BLaER1 (cell line): ENCODE measurements around the gene FITM1.

ENCODE experiments used
- H3K27ac ChIP-seq: shearing (Covaris generic); formaldehyde crosslinking; 2 replicates; pipeline ENCODE4 v1.8.1; 2022
- H3K27me3 ChIP-seq: shearing (Covaris generic); formaldehyde crosslinking; 2 replicates; pipeline ENCODE4 v1.8.1; 2022
- H3K36me3 ChIP-seq: shearing (Covaris generic); formaldehyde crosslinking; 2 replicates; pipeline ENCODE4 v1.8.1; 2022
- H3K4me1 ChIP-seq: shearing (Covaris generic); formaldehyde crosslinking; 2 replicates; pipeline ENCODE4 v1.8.1; 2022
- H3K4me2 ChIP-seq: shearing (Covaris generic); formaldehyde crosslinking; 2 replicates; pipeline ENCODE4 v1.8.1; 2022
- H3K4me3 ChIP-seq: shearing (Covaris generic); formaldehyde crosslinking; 2 replicates; pipeline ENCODE4 v1.8.1; 2022
- H3K9ac ChIP-seq: shearing (Covaris generic); formaldehyde crosslinking; 2 replicates; pipeline ENCODE4 v1.8.1; 2022
- H3K9me3 ChIP-seq: shearing (Covaris generic); formaldehyde crosslinking; 2 replicates; pipeline ENCODE4 v1.8.1; 2022
- H4K20me1 ChIP-seq: shearing (Covaris generic); formaldehyde crosslinking; 2 replicates; pipeline ENCODE4 v1.8.1; 2022
- Cebpa-rat ChIP-seq: shearing (Covaris generic); IDR thresholded peaks from 2 replicates; pipeline ENCODE4 v1.8.1; 2022

FITM1 gene

DNA sequence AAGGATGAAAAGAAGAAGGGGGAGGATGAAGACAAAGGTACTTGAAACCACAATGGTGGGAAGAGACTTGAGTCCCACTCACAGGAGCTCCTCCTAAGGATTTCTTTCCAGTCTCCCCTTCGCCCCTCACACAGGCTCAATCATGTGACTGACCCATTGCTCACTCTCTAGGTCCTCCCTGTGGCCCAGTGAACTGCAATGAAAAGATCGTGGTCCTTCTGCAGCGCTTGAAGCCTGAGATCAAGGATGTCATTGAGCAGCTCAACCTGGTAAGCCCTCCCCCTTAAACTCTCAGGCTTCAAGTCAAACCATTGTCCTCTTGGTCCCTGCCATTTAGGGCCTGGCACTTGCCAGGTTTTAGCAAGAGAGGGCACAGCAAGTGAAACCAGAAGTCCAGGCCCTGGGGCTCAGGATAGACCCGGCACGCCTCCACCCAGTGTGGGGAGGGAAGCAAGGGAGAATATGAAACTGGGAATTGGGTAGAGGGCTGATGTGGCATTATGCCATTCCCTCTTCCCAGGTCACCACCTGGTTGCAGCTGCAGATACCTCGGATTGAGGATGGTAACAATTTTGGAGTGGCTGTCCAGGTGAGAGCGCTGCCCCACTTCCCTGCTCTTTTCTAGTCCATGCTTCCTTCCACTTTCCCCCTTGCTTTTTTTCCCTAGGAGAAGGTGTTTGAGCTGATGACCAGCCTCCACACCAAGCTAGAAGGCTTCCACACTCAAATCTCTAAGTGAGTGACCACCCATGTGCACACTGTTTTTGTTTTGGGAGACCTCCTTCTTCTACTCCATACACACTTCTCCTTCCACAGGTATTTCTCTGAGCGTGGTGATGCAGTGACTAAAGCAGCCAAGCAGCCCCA, 7.3 kb downstream of the FITM1 start:
- no peak overlapping the region for H3K27ac ChIP-seq
- TF ChIP-seq Cebpa-rat = no peak
- peaks cover 30% of the 10 kb centered on the region for H3K36me3 ChIP-seq
- H3K4me3 ChIP-seq = peak overlapping the region; percentile 100
- no peaks in the 10 kb centered on the region for H3K9me3 ChIP-seq
- peak overlapping the region; percentile 96 for H3K4me2 ChIP-seq
- H3K27me3 ChIP-seq = no peaks in the 10 kb centered on the region
- peaks cover 59% of the 10 kb centered on the region for H3K4me1 ChIP-seq
- H4K20me1 ChIP-seq = peaks cover 47% of the 10 kb centered on the region
- peak overlapping the region; percentile 96; the same call in 1 of the 2 replicates for H3K9ac ChIP-seq

DNA sequence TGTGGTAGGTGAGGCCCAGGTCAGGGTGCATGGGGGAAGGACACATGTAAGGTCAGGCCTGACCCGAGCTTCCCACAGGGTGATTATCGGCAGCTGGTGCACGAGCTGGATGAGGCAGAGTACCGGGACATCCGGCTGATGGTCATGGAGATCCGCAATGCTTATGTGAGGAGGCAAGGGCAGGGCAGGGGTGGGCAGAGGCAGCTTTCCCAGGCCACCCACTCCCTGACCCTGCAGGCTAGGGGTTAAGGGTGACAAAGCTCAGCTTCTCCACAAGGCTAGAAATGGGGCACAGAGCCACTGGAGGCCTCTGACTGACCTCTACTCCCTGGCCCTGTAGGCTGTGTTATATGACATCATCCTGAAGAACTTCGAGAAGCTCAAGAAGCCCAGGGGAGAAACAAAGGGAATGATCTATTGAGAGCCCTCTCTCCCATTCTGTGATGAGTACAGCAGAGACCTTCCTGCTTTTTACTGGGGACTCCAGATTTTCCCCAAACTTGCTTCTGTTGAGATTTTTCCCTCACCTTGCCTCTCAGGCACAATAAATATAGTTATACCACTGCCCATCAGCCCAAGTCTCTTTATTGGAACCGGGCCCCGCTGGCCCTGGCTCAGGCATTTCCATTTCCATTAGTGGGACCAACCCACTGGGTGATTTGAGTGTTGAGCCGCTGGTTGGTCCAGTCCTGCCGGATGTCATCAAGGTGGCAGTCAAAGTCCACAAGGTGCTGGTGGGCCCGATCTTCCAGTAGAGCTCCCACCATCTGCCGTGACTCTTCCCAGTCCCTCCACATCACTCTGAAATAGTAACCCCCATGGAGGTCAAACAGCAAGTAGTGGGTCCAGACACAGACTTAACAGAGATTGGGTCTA, 8.2 kb downstream of the FITM1 start:
- Histone ChIP-seq H3K4me2 (peak overlapping the region; percentile 96), H3K36me3 (peaks cover 39% of the 10 kb centered on the region), H3K9ac (no peak overlapping the region), H3K27ac (no peak overlapping the region), H3K9me3 (no peaks in the 10 kb centered on the region), H4K20me1 (peaks cover 47% of the 10 kb centered on the region), H3K27me3 (no peaks in the 10 kb centered on the region), H3K4me3 (no peak overlapping the region), H3K4me1 (peaks cover 68% of the 10 kb centered on the region)
- no peak for TF ChIP-seq Cebpa-rat

DNA sequence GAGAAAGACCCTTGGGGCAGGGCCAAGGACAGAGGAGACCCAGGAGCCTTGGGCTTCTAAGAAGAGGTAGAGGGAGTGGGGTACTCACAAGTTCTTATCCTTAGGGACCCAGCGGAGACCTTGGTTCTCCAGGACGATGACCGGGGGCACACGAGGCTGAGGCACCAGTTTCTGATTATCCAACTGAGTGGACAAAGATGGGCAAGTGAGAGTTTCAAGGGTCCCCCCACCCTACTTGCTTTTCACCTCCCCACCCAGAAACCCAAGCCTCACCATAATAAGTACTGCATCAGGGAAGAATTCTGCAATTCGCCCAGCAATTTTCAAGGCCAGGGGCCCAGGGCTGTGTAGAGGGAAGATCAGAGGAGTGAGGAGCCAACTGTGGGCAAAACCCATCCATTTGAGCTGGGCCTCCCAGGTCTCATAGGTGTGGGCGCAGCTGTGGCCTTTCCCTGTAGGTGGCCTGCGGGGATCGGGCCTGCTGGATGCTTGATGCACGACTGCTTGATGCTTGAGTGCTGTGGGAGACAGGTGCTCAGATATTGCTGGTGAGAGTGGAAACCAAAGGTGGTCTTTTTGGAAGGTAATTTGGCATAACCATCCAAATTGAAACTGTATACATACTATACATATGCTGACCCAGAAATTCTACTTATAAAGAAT, 8.9 kb downstream of the FITM1 start:
- H3K4me2 ChIP-seq = peak overlapping the region; percentile 96
- H3K4me3 ChIP-seq = peak overlapping the region; percentile 89
- H3K27ac ChIP-seq = no peak overlapping the region
- peaks cover 75% of the 10 kb centered on the region for H3K4me1 ChIP-seq
- peaks cover 47% of the 10 kb centered on the region for H3K36me3 ChIP-seq
- peaks cover 47% of the 10 kb centered on the region for H4K20me1 ChIP-seq
- H3K9ac ChIP-seq = no peak overlapping the region
- H3K27me3 ChIP-seq = no peaks in the 10 kb centered on the region
- TF ChIP-seq Cebpa-rat = no peak
- no peaks in the 10 kb centered on the region for H3K9me3 ChIP-seq

DNA sequence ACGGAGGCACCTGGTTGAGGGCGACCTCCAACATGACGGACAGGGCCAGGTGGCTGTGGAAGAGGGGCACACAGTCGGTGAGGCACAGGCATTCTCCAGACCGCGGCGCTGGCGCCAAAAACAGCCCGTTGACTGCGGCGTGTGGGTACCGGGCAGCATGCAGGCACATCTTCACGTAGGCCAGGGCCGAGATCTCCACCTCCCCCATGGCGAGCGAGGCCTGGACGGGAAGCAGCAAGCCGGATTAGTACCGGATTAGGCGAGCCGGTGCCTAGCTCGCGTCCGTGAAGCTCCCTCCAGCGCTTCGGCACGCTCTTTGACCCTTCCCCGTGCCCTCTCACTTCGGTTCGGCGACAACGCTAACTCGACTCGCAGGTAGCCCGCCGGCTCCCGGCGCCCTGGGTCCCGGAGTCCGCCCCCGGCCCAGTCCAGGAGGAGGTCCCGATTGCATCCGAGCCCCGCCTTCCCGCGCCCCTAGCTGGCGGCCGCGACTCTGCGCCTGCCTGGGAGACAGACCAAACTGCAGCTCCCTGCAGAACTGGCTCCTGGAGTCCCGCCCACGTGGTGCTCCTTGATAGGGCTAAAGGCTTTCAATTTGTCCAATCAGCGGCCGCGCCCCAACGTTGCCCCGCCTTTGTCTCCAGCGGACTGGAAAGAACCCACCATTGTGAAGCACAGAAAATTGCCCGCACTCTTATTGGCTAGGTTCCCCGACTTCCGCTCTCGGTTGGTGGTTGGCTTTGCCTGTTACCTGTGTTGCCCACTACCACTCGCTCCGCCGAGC, 10.8 kb downstream of the FITM1 start, which contains the start of gene EMC9:
Gene EMC9 (minus strand): TSS at position 495 of the 784 bp plus-strand sequence. CDS start 287 bp downstream, at position 208.
- TF ChIP-seq Cebpa-rat = no peak
- Histone ChIP-seq H3K4me1 (peaks cover 82% of the 10 kb centered on the region), H3K27me3 (no peaks in the 10 kb centered on the region), H3K27ac (peak within 1 kb of the TSS; percentile 90), H3K9me3 (no peaks in the 10 kb centered on the region), H4K20me1 (peaks cover 46% of the 10 kb centered on the region), H3K4me3 (peak within 1 kb of the TSS; percentile 89), H3K4me2 (peak within 1 kb of the TSS; percentile 96), H3K9ac (peak within 1 kb of the TSS; percentile 87), H3K36me3 (peaks cover 55% of the 10 kb centered on the region)

DNA sequence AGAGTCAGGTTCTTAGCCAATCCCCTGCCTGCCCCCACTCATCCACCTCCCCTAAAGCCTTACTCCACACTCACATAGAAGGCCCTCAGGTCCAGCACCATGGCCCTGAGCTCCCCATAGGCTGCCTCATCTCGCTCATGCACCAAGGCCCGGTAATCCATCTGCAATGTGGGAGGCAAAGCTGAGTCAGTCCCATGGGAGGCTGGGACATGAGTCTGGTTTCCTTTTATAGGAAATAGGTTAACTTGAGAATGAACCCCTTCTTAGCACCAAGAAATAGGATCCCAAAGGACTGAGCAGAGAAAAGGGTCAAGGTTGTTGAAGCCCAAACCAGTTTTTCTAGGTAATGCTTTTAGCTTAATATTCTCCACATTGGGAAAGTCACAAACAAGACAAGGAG, 13.1 kb downstream of the FITM1 start:
- Histone ChIP-seq H3K27me3 (no peaks in the 10 kb centered on the region), H3K27ac (no peak overlapping the region), H3K4me2 (peak overlapping the region; percentile 59), H3K4me1 (peaks cover 70% of the 10 kb centered on the region), H3K36me3 (peaks cover 41% of the 10 kb centered on the region), H3K4me3 (no peak overlapping the region), H4K20me1 (peaks cover 35% of the 10 kb centered on the region), H3K9me3 (no peaks in the 10 kb centered on the region), H3K9ac (peak overlapping the region; percentile 30; the same call in 1 of the 2 replicates)
- no peak for TF ChIP-seq Cebpa-rat

DNA sequence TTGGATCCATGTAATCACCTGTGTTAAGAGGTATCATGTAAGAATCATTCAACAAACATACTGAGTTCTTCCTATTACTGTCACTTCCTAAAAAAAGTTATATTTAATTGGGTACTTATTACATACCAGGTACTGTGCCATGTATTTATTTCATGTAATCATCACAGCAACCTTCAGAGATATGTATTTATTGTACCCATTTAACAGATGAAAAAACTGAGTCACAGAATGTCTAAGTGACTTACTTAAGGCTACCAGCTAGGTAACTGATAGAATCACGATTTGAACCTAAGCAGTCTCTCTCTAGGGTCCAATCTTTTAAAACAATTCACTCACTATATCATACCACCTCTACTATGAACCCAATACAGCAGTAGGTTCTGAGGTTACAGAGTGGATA, 14.0 kb downstream of the FITM1 start:
- Histone ChIP-seq H3K4me2 (peak overlapping the region; percentile 92), H3K27ac (no peak overlapping the region), H3K27me3 (no peaks in the 10 kb centered on the region), H3K4me3 (no peak overlapping the region), H4K20me1 (peaks cover 34% of the 10 kb centered on the region), H3K9ac (no peak overlapping the region), H3K4me1 (peaks cover 65% of the 10 kb centered on the region), H3K9me3 (no peaks in the 10 kb centered on the region), H3K36me3 (peaks cover 41% of the 10 kb centered on the region)
- no peak for TF ChIP-seq Cebpa-rat

DNA sequence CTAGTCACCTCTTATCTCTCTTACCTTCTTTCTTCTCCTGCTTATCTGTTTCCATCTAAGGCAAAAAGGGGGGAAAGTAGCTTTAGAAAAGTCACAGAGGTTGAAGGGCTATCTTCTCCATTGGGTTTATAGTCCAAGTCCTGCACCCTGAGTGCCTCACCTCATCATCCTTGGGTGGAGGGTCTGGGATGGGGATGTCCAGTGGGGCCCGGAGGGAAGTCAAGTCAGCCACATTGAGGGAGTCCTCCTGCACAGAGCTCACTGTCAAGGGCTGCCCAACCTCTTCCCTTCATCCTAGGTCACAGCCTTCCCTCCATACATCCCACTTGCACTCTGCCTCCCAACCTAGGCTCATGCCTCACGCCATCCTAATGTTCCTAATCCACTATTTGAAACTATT, 14.8 kb downstream of the FITM1 start:
- Histone ChIP-seq H3K36me3 (peaks cover 45% of the 10 kb centered on the region), H3K27me3 (no peaks in the 10 kb centered on the region), H3K27ac (no peak overlapping the region), H3K4me3 (peak overlapping the region; percentile 100), H3K9me3 (no peaks in the 10 kb centered on the region), H3K4me2 (peak overlapping the region; percentile 92), H3K4me1 (peaks cover 58% of the 10 kb centered on the region), H4K20me1 (peaks cover 26% of the 10 kb centered on the region), H3K9ac (peak overlapping the region; percentile 90; the same call in 1 of the 2 replicates)
- TF ChIP-seq Cebpa-rat = no peak

DNA sequence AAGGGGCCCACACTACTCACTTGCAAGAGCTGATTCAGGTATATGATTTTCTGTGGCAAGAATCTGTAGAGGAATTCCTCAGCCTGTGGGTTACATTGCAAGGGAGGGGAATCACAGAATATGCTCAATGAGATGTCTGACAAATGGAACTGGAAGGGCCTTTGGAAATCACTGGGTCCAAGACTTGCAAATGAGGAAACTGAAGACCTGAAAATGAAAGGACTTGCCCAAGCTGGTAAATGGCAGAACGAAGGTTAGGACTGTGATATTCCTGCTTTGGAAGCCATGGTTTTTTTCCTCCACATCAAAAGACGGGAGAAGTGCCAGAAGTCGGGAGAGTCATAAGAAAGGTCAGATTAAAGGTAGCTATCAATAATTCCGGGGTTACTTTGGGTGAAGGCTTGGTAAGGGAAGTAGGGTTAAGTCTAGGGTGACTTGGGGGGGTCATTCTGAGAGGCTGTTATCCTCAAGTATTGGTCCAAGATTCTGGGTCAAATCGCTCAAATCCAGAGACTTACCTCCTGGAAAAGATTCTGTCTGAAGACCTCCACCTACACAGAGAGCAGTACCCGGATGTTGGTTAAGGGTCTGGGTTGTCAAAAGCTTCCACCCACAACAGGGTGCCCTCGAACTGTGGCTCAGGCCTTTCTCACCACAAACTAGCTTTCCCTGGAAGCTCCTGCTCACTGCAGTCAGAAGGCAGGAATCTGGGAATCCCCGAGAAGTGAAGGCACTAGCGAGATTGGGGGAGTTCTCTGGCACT, 15.4 kb downstream of the FITM1 start:
- Histone ChIP-seq H3K4me3 (peak overlapping the region; percentile 100), H3K27me3 (no peaks in the 10 kb centered on the region), H3K9ac (peak overlapping the region; percentile 90), H3K4me1 (peaks cover 54% of the 10 kb centered on the region), H3K27ac (peak overlapping the region; percentile 88), H3K9me3 (no peaks in the 10 kb centered on the region), H3K36me3 (peaks cover 52% of the 10 kb centered on the region), H3K4me2 (peak overlapping the region; percentile 92), H4K20me1 (peaks cover 20% of the 10 kb centered on the region)
- no peak for TF ChIP-seq Cebpa-rat
